Jurkat, Clone E6-1 (cell line): ENCODE measurements around the gene ARPP19.
A peak's percentile ranks its signal among the peaks of the same experiment; 100 is the strongest.
"Not testable (repeated sequence)": the region's sequence is repeated elsewhere in the genome, so short reads cannot be mapped to it uniquely, and the experiment has no call there.

ENCODE experiments used
- DNase-seq: peaks from one replicate; pipeline ENCODE4 v3.0.0-alpha.2; 2011; ENCODE audit warnings: low read depth, low spot score
- H3K4me3 ChIP-seq: 2 replicates; pipeline ENCODE4 v1.5.1; 2011; ENCODE audit warnings: mild to moderate bottlenecking, low read length, control low read depth, moderate library complexity

ARPP19 gene

DNA sequence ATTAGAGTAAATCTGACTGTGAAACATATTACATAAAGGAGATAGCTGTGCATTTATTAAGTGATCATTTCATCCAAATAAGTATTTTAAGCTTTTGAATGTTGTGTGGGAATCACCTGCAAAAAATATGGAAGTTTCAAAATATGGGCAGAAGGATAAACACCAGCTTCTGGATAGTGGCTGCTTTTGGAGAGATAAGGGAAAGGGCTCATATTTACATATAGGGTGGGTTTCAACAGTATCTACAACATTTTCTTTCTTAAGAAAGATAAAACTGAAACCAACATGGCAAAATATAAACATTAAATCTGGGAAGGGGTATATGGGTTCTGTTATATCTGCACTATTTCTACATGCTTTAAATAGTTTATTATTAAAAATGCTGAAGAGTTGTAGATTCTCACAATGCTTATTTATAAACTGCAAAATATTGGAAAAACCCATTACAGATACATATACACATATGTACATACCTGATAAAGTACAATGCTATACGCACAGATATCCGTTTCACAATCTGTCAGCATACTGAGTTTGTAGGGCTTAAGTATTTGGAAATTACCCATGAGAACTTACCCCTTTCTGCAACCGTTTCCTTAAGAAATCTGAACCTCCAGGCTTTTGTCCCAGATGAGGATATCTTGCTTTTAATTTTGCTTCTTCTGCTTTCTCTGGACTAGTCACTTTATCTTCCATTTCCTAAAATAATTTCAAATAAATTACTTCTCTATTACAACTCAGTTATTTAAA lies 12.1 kb downstream of the ARPP19 start:
- no peak for DNase-seq
- H3K4me3 ChIP-seq, result no peak overlapping the region

DNA sequence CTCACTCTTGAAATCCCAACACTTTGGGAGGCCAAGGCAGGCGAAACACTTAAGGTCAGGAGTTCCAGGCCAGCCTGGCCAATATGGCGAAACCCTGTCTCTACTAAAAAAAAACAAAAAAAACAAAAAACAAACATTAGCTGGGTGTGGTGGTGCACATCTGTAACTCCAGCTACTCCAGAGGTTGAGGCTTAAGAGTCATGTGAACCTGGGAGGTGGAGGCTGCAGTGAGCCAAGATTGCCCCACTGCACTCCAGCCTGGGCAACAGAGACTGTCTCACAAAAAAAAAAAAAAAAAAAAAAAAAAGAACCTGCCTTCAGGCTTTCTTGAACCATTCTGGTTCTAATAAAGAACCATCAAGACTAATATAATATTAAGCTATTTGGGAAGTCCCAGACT lies 16.5 kb downstream of the ARPP19 start:
- H3K4me3 ChIP-seq, result no peak overlapping the region
- no peak for DNase-seq

DNA sequence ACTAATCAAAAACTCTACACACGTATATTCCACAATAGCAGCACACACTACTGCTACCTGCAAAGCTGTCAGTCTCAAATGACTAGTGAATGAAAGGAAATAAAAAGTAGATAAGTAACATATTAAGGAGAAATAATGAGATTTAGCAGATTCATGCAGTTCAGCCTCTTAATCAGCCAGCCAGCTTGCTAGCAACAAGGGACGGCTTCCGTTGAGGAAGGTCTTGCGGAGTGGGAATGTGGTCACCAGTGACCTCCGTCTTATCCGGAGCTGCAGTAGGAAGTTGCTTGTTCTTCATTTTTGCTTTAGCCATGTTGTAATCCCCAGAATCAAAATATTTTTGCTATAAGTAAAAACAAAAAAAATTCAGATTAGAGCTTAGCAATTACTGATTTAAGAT lies 17.1 kb downstream of the ARPP19 start:
- no peak overlapping the region for H3K4me3 ChIP-seq
- no peak for DNase-seq

DNA sequence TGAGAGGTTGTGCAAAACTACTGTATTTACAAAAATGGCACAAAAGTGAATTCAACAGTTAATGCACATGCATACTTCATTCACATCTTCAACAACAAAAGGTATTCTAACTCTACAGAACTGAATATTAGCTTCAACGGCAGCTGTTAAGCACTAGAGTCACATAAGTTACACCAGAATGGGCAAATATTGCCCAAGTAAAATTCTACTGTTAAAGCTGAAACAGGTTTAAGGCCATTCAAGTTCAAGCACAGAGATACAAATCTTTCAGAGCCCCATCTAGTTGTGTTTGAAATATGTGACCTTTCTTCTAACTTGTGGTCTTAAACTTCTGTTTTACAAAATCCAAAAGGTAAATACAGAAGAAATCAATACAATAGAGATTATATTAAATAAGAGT lies 17.6 kb downstream of the ARPP19 start:
- H3K4me3 ChIP-seq, DNase-seq: not testable (repeated sequence)

DNA sequence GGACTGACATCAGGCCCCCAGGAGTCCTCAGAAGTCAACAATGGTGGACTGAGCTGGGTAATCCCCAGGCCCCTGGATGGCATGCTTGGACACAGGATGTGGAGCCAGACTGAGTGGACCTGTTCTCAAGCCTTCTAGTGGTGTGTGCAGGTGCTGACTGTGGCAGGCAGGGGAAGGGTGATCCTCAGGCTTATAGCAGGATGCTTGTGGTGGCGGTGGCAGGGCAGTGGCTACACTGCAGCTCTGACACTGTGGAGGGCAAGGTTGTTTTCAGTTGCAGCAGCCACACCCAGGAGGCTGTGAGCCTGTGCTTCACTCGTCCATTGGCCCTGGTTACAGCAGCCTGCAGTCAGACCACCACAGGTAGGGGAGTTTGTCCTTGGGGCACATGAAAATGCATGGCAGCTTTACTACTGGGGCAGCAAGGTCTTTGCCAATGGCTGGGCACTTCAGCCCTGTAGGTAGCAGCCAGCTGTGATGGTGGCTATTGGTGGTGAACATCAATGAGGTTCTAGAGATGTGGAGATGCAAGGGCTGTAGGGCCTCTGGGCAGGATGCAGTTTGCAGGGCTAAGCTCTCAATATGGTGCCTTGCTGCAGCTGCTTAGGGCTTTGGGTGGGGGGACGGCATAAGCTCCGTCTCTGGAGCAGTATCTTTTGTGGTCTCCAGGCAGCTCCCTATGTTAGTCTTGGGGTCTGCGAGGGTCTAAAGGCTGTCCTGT lies 22.6 kb downstream of the ARPP19 start:
- no peak overlapping the region for H3K4me3 ChIP-seq
- DNase-seq, result no peak

DNA sequence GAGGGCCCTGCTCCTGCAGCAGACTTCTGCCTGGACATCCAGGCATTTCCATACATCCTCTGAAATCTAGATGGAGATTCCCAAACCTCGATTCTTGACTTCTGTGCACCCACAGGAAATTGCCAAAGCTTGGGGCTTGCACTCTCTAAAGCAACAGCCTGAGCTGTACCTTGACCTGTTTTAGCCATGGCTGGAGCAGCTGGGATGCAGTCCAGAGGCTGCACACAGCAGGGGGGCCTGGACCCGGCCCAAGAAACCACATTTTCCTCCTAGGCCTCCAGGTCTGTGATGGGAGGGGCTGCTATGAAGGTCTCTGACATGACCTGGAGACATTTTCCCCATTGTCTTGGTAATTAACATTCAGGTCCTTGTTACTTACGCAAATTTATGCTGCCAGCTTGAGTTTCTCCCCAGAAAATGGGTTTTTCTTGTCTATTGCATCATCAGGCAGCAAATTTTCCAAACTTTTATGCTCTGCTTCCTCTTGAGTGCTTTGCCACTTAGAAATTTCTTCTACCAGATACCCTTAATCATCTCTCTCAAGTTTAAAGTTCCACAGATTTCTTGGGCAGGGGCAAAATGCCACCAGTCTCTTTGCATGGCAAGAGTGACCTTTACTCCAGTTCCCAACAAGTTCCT lies 28.3 kb downstream of the ARPP19 start:
- DNase-seq, result no peak

DNA sequence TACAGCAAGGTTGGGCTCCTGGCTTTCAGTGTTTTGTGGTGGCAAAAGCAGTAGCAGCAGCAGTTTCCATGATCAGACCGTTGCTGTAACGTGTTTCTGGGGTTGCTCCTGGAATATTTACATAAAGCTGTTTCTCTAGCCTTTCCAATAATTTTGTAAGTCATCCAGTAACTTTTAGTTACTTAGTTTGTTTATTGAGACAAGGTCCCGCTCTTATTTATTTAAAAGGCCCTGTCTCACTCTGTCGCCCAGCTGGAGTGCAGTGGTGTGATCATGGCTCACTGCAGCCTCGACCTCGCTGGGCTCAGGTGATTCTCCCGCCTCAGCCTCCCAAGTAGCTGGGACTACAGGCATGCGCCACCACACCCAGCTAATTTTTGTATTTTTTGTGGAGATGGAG lies 31.4 kb downstream of the ARPP19 start:
- DNase-seq, result no peak
- no peak overlapping the region for H3K4me3 ChIP-seq

More for the DNA sequence above, 28.3 kb downstream of the ARPP19 start:
- no peak overlapping the region for H3K4me3 ChIP-seq

DNA sequence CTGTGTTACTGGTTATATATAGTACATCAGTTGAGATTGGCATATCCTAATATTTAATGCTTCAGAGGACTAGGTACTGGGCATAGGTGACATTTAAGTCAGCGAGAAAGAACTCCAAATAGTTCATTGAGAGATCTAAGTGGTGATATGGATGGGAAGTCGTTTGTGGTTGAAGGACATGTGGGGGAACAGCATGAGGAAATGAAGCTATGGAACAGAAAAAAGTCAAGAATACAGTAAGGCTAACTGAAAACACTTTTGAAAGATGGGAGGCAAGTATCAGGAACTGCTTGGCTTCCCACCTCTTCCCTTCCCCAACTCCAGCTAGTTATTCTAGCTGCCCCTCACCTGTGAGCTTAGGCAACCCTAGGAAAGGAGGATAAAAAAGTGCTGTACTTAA lies 36.4 kb downstream of the ARPP19 start:
- H3K4me3 ChIP-seq, result no peak overlapping the region
- DNase-seq, result no peak

DNA sequence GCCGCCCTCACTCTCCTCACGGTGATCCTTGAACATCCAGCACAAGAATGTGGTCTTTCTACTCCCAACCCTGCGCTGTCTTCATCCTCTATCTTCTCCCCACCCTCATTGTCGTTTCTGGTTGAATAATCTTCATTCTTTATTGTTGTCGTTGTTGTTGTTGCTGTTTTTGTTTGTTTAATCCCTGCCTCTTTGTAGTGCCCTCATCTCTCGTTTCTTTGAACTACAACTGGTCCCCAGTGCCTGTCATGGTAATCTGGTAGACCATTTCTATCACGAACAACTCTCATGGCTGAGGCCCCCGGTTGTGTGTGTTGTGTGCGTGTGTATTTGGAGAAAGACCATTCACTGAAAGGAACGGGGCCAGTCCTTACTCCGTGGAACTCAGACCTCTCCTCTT lies 38.9 kb downstream of the ARPP19 start:
- no peak for DNase-seq
- H3K4me3 ChIP-seq, result no peak overlapping the region

DNA sequence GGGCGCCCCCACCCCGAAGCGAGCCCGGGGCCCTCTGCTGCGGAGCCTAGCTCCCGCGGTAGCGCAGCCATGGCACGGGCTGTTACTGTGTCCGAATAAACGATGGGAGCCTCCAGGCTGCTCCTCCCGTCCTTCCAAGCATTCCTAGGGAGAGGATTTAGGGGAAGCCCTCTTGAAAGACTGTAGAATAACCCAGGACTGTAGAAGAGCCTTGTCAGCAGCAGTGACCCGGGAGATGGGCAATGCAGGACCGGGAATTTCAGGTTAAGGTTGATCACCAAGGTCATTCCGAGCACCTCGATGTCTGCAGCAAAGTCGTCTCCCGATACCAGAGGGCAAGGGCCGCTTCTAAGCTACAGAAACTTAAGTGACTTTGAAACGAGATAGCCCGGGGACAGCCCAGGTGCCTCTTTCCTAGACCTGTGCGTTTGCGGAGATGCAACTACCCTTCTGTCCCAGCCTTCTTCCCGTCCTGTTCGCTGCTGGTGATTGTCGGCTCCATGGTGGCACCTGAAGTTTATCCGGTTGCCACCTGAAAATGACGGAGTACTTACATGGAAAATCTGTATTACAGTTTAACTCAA lies 39.4 kb downstream of the ARPP19 start:
- peak overlapping the region; percentile 65 for H3K4me3 ChIP-seq
- no peak for DNase-seq

DNA sequence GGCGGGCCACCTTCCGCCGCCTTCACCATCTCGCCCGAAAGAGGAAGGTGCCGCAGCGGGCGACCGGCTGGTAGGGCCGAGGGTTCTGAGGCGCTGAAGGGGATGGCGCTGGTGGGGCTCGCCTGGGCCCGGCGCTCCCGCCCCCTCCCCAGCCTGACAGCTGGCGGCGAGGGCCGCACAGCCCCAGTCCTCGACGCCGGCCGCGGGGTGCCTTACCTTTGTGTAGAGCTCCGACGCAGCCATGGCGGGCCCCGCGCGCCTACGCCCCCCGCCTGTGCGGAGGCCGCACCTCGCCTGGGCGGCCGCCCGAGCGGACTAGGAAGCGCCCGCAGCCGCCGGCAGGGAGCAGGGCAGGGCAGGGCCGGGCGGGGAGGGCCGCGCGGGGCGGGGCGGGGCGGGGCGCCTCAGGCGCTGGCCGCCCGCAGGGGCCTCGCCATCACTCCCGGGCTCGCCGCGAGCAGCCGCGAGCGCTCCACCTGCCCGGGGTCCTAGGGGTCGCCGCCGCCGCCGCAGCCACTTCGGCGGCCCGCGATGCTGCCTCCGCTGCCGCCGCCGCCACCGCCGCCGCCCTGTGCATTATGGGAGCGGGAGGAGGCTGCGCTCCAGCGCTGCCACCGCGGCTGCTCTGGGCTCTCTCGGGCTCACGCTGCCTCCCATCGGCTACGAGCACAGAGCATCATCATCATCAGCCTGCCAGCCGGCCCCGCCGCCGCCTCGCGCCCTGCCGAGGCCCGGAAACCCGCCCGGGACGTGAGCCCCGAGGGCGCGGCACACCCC lies 40.1 kb downstream of the ARPP19 start, which contains the start of gene MYO5A:
Gene MYO5A, minus strand, starts transcription at position 317 of the 777 bp plus-strand sequence. Its CDS starts 74 bp downstream, at position 243.
- peak; percentile 58 for DNase-seq

DNA sequence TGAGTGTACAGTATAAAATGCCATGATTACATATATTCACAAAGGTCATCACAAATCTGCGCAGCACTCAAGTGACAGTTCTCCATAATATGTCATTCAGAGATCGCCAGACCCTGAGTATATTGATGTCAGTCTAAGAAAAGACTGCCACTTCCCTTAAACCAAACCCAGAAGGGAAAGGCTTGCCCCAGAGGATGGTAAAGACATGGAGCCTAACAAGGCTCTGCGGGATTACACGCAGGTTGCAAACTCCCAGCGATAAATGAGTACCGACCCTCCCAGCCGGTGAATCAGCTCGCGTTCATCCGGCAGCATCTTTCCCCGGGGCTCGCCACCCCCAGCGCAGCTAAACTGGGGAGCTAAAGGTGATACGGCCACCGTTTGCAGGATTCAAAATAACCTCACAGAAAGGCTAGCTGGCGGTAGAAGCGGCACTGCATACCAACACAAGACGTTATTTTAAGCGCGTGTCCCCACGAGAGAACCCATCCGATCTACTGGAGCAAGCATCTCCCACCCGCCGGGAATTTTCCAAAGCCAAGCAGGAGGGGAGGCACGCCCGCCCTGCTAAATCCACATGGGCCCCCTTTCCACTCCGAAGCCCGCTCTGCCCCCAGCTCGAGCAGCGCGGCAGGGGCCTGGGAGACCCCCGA lies 40.8 kb downstream of the ARPP19 start:
- DNase-seq, result no peak
- peak overlapping the region; percentile 65 for H3K4me3 ChIP-seq

More for the DNA sequence above, 40.1 kb downstream of the ARPP19 start, which contains the start of gene MYO5A:
- H3K4me3 ChIP-seq, result peak within 1 kb of the TSS; percentile 65

DNA sequence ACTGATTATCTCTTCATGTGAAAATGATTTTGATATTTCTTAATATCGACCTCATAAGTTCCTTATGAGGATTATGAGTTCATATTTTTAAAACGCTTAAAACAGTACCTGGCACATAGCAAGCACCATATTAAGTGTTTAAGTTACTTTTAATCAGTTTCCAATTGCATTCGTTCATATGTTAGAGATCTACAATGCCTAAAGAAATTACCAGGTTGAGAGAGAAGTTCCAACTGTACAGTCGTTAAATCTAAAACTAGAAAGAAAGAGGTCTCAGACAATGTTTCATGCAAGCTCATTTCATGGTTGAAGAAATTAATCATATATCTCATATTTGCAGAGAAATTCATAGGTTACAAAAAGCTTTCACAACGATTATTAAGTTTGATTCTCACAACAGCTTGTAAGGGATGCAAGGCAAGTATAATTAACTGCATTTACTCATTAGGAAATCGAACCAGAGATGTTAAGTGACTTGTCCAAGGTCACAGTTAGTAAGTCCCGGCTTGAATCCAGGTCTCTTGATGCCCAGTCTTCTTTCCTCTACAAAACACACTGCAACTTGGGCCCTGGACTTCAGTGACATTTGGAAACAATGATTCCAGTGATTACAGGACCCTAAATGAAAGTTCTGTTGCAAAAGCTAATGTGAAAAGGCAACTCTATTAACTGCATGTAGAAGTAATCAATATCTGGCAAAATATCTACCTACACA lies 41.5 kb downstream of the ARPP19 start:
- H3K4me3 ChIP-seq, result peak overlapping the region; percentile 65
- no peak for DNase-seq

DNA sequence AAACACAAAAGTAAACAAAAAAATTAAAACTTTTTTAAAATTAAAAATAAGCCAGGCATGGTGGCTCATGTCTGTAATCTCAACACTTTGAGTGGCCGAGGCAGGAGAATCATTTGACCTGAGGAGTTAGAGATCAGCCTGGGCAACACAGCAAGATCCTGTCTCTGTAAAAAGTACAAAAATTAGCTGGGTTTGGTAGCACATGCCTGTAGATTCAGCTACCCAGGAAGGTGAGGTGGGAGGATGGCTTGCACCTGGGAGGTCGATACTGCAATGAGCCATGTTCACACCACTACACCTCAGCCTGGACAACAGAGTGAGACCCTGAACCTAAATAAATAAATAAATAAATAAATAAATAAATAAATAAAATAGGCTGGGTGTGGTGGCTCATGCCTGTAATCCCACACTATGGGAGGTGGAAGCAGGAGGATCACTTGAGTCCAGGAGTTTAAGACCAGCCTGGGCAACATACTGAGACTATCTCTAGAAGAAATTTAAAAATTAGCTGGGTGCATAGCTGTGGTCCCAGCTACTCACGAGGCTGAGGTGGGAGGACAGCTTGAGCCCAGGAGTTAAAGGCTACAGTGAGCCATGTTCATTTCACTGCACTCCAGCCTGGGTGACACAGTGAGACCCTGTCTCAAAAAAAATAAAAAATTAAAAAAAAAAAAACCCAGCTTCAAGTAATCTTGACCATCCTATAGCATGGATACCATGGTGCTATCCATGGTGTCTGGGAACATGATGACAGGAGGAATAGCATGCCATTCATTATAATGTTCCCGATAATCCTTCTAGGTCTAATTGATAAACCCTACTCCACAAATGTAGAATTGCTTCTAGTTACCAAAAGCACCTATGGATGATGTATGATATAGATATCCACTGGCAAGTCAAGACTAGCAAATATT lies 44.4 kb downstream of the ARPP19 start:
- no peak for DNase-seq
- H3K4me3 ChIP-seq, result no peak overlapping the region

DNA sequence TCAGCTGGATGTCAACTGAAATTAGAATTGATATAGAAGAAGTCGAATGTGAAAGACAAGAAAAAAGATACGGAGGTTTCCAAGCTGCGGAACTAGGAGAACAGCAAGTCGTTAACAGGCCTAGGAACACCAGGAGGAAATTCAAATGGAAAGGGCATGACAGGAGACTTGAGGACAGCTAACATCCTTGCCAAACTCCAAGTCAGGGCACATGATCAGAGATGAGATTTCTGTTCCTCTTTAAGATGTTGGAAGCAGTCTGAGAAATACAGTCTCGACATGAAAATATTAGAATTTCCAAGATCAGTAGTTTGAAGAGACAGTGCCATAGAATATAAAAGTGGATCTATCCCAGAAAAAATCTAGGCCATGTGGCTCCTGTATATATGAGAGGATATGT lies 45.2 kb downstream of the ARPP19 start:
- no peak for DNase-seq
- H3K4me3 ChIP-seq, result no peak overlapping the region

DNA sequence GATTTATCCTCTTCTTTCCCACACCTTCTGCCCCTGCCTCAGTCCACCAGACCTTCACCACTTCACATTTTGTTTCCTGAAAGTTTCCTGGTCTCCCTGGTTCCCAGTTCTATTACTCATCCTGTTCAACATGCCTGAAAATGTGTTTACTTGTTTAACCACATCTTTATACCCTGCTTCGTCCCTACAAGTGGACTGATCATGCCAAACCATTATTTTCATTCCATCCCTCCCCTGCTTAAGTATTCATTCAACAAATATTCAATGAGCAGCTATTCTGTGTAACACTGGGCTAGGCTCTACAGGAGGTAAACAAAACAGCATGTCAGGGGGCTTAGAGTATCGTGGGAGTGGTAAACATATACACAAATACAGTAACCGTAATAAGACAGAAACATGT lies 45.6 kb downstream of the ARPP19 start:
- no peak overlapping the region for H3K4me3 ChIP-seq
- DNase-seq, result no peak

DNA sequence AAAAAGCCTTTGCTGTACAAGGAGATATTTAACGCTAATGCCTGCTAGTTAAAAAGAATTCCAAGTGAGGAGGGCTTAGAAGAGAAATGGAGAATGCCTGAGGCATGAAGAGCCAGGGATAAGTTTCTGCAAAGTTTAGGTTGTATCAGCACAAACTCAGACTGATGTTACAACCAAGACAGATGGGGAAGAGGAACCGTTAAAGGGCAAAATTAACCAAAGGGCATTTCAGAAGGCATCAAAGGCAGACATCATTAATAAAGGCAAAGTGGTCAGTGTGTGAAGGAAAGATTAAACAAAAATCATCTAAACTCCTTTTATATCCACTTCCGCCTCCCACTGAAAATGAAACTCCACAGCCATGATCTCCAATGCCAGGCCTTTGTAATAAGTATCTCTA lies 47.1 kb downstream of the ARPP19 start:
- no peak for DNase-seq
- no peak overlapping the region for H3K4me3 ChIP-seq
